Measurements from ENCODE around the gene EIF2B2. TPM values are rescaled to one million over a fixed set of nuclear protein-coding genes. Genes with fewer than 3 reads are reported as not detected.

The EIF2B2 gene
- total RNA-seq, 4 donors from 2014 or later, result 37.0 to 45.6 (median 37.9) TPM

DNA sequence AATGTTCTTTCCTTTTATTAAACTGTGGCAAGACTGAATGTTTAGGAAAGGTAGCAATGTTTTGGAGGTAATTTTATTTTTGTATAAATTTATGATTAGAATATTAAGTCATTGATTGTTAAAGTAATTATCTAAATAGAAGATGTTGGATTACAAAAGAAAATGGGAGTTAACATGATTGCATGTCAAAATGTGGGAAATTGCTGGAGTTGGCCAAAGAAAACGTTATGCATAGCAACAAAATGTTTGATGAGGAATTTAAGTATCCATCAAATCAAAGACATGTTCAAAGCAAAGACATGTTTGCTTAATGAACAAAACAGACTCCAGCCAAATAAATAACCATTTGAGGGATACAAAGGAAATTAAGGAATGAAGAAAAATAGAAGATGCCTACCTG lies 51.7 kb downstream of the EIF2B2 start:
- H3K4me3 ChIP-seq (ENCODE audit: low read depth, poor library complexity, severe bottlenecking), result no peak overlapping the region
- TF ChIP-seq, protein P1, sequence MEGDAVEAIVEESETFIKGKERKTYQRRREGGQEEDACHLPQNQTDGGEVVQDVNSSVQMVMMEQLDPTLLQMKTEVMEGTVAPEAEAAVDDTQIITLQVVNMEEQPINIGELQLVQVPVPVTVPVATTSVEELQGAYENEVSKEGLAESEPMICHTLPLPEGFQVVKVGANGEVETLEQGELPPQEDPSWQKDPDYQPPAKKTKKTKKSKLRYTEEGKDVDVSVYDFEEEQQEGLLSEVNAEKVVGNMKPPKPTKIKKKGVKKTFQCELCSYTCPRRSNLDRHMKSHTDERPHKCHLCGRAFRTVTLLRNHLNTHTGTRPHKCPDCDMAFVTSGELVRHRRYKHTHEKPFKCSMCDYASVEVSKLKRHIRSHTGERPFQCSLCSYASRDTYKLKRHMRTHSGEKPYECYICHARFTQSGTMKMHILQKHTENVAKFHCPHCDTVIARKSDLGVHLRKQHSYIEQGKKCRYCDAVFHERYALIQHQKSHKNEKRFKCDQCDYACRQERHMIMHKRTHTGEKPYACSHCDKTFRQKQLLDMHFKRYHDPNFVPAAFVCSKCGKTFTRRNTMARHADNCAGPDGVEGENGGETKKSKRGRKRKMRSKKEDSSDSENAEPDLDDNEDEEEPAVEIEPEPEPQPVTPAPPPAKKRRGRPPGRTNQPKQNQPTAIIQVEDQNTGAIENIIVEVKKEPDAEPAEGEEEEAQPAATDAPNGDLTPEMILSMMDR (IDR thresholded peaks at IDR 0.05), result no peak
- TF ChIP-seq POLR2A (IDR thresholded peaks at IDR 0.05), result no peak
- intact Hi-C loops (cut with DNase I; ENCODE audit: low total_unique reads), result no loop called here
- no peak for DNase-seq (ENCODE audit: low spot score in 2 of 2)
- 29 to 39% methylated on average over 1 of the region's 1 CpG for WGBS, 2 donors

DNA sequence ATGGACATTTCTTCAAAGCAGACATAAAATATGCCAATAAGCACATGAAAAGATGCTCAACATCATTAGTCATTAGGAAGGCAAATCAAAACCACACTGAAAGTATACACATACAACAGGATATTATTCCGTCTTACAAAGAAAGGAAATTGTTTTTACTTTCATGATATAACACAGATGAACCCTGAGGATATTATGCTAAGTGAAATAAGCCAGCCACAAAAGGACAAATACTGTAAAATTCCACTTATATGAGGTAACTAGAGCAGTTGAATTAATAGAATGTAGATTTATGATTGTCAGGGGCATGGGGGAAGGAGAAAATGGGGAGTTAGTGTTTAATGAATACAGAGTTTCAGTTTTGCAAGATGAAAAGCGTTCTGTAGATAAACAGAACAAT lies 56.9 kb downstream of the EIF2B2 start:
- intact Hi-C loops (cut with DNase I; ENCODE audit: low total_unique reads), result no loop called here
- WGBS, 2 donors, result 58 to 71% methylated on average over 2 of the region's 2 CpGs
- TF ChIP-seq POLR2A (IDR thresholded peaks at IDR 0.05), result no peak
- TF ChIP-seq, protein P1 (IDR thresholded peaks at IDR 0.05), result no peak
- no peak overlapping the region for H3K4me3 ChIP-seq (ENCODE audit: low read depth, poor library complexity, severe bottlenecking)
- no peak for DNase-seq (ENCODE audit: low spot score in 2 of 2)

DNA sequence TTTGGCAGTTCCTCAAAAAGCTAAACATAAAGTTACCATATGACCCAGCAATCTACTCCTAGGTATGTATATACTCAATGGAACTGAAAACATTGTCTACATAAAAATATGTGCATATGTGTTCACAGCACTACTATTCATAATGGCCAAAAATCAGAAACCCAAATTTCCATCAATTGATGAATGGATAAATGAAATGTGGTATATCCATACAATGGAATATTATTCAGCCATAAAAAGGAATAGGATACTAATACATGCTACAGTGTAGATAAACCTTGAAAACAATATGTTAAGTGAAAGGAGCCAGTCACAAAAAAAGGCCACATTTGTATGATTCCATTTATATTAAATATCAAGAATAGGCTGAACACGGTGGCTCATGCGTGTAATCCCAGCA lies 57.7 kb downstream of the EIF2B2 start:
- no peak for DNase-seq (ENCODE audit: low spot score in 2 of 2)
- intact Hi-C loops (cut with DNase I; ENCODE audit: low total_unique reads), result no loop called here
- TF ChIP-seq, protein P1 (IDR thresholded peaks at IDR 0.05), result no peak
- no peak for TF ChIP-seq POLR2A (IDR thresholded peaks at IDR 0.05)
- 49 to 69% methylated on average over 2 of the region's 2 CpGs for WGBS, 2 donors
- no peak overlapping the region for H3K4me3 ChIP-seq (ENCODE audit: low read depth, poor library complexity, severe bottlenecking)

Other genes with a start within 250 kb of the EIF2B2 start
- gene YLPM1, start 239.6 kb upstream of the EIF2B2 start, total RNA-seq, result 10 to 100 TPM; 35.0 to 42.7 (median 37.5) TPM
- under 1 TPM in 2 of 4 donors, not detected in 2; 0.10 to 0.42 TPM for gene PROX2, start 126.8 kb upstream of the EIF2B2 start, total RNA-seq
- 100 to 1,000 TPM in 1 of 4 donors, 10 to 100 TPM in 3; 65.0 to 126 (median 73.8) TPM for gene DLST, start 121.0 kb upstream of the EIF2B2 start, total RNA-seq
- 1 to 10 TPM in 2 of 4 donors, under 1 TPM in 2; 0.38 to 3.7 (median 2.1) TPM for gene RPS6KL1, start 79.7 kb upstream of the EIF2B2 start, total RNA-seq
- gene PGF, start 47.3 kb upstream of the EIF2B2 start, total RNA-seq, result 10 to 100 TPM in 3 of 4 donors, 1 to 10 TPM in 1; 9.8 to 22.3 (median 14.0) TPM
- 10 to 100 TPM; 16.9 to 20.9 (median 19.5) TPM for gene MLH3, start 48.5 kb downstream of the EIF2B2 start, total RNA-seq
- 10 to 100 TPM; 12.7 to 23.8 (median 20.3) TPM for gene ACYP1, start 61.1 kb downstream of the EIF2B2 start, total RNA-seq
- gene ZC2HC1C, start 66.7 kb downstream of the EIF2B2 start, total RNA-seq, result 1 to 10 TPM in 3 of 4 donors, under 1 TPM in 1; 0.76 to 8.7 (median 3.8) TPM
- 10 to 100 TPM; 28.7 to 73.9 (median 59.4) TPM for gene NEK9, start 124.1 kb downstream of the EIF2B2 start, total RNA-seq
- 100 to 1,000 TPM; 144 to 208 (median 184) TPM for gene TMED10, start 173.7 kb downstream of the EIF2B2 start, total RNA-seq

Data from lower leg skin (tissue), 4 donors.